Fibroblast of mammary gland (primary cell): ENCODE results near the gene PINK1.

Source experiments
- DNase-seq: peaks from one replicate; pipeline ENCODE4 v3.0.0-alpha.2; 2010; ENCODE audit warnings: low read depth
- H3K4me3 ChIP-seq: 2 replicates; pipeline ENCODE4 v1.5.1; 2011; ENCODE audit warnings: low read depth, mild to moderate bottlenecking, low read length, moderate library complexity; ENCODE audit not compliant: control insufficient read depth
- CTCF ChIP-seq: conservative IDR thresholded peaks from 2 replicates; pipeline ENCODE4 v1.5.1; 2011; ENCODE audit warnings: low read depth, low read length, inconsistent platforms; ENCODE audit not compliant: control insufficient read depth, insufficient read depth

PINK1 gene

GRCh38 chr1:20661207-20662109 lies 28.2 kb downstream of the PINK1 start, which contains the start of gene DDOST:
DDOST (minus strand) TSS chr1:20661369; CDS start chr1:20661350, 19 bp downstream.
- peak; percentile 96 for DNase-seq
- peak; percentile 47 for TF ChIP-seq CTCF
- H3K4me3 ChIP-seq, result peak within 1 kb of the TSS; percentile 94

GRCh38 chr1:20662110-20662475 lies 28.8 kb downstream of the PINK1 start:
- DNase-seq, result no peak
- TF ChIP-seq CTCF, result no peak
- H3K4me3 ChIP-seq, result peak overlapping the region; percentile 94

GRCh38 chr1:20663365-20663764 lies 30.1 kb downstream of the PINK1 start:
- DNase-seq, result no peak
- H3K4me3 ChIP-seq, result no peak overlapping the region
- no peak for TF ChIP-seq CTCF

GRCh38 chr1:20663969-20664715 lies 30.9 kb downstream of the PINK1 start:
- TF ChIP-seq CTCF, result no peak
- DNase-seq, result no peak
- no peak overlapping the region for H3K4me3 ChIP-seq

GRCh38 chr1:20665726-20666125 lies 32.5 kb downstream of the PINK1 start:
- TF ChIP-seq CTCF, result no peak
- no peak for DNase-seq
- no peak overlapping the region for H3K4me3 ChIP-seq

- TF ChIP-seq CTCF, result no peak
- no peak overlapping the region for H3K4me3 ChIP-seq
- no peak for DNase-seq
These were observed 32.9 kb downstream of the PINK1 start for GRCh38 chr1:20666146-20666545.
